GM10266 (cell line): ENCODE results near the gene ANLN.

Experiments
- DNase-seq: peaks from one replicate; pipeline ENCODE4 v3.0.0; 2012; ENCODE audit errors: extremely low spot score
- TF ChIP-seq, protein P1 (sequence below): IDR thresholded peaks from 2 replicates; pipeline ENCODE4 v1.5.1; 2012; ENCODE audit warnings: mild to moderate bottlenecking, low read depth; ENCODE audit not compliant: control insufficient read depth, insufficient read depth; ENCODE audit errors: missing control alignments

The ANLN gene

DNA sequence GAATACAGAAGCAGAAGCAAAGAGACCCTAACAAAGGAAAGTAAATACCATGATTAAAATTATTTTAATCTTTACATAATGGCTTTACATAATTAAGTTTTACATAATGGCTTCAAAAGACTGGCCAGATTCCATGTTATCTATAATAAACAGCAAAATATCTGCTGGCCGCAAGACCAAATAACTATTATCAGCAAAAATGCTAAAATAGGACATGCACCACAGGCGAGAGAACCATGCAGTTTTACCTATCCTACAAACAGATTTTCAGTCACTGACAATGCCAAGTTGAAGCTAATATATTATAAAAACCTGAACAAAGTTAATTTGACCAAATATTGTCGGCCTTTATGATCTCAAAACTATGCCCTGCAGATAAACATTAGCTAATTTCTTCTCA lies 34.2 kb upstream of the ANLN start:
- TF ChIP-seq, protein P1, sequence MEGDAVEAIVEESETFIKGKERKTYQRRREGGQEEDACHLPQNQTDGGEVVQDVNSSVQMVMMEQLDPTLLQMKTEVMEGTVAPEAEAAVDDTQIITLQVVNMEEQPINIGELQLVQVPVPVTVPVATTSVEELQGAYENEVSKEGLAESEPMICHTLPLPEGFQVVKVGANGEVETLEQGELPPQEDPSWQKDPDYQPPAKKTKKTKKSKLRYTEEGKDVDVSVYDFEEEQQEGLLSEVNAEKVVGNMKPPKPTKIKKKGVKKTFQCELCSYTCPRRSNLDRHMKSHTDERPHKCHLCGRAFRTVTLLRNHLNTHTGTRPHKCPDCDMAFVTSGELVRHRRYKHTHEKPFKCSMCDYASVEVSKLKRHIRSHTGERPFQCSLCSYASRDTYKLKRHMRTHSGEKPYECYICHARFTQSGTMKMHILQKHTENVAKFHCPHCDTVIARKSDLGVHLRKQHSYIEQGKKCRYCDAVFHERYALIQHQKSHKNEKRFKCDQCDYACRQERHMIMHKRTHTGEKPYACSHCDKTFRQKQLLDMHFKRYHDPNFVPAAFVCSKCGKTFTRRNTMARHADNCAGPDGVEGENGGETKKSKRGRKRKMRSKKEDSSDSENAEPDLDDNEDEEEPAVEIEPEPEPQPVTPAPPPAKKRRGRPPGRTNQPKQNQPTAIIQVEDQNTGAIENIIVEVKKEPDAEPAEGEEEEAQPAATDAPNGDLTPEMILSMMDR = no peak
- no peak for DNase-seq

DNA sequence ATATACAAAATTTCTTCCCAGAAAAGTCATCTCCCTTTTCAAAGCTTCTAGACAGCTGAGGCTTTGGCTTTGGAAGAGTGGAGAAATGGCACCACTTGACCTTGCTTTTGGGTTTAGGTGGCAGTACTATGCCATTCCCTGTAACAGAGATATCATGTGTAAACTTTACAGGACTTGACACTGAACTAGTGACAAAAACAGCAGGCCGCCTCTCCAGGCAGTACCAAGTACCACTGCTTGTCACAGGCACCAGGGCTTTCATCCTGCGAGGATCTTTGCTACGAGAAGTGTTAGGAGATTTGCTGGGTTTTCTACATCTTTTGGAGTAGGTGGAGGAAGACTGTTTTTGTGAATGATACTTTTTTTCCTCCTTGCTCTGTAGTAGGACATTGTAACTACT lies 32.6 kb upstream of the ANLN start:
- no peak for DNase-seq
- TF ChIP-seq, protein P1 = no peak

DNA sequence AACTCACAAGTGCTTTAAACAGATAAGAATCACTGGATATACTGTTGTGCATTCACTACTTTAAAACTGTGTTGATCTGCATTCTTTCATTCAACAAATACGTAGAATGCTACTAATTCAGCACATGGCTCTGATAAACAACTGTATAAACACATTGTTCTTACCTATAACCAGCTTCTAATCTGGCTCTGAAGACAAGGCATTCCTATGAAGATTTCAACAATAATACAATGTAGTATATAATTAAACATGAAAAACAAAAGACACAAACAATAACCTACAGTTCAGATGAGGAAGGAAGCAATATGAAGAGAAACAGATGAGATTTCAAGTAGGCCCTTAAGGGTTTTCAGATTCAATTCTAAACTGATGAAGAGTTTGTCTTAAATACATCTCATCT lies 31.1 kb upstream of the ANLN start:
- TF ChIP-seq, protein P1 = no peak
- no peak for DNase-seq

- DNase-seq = no peak
- TF ChIP-seq, protein P1 = no peak
These were observed 29.4 kb upstream of the ANLN start for GRCh38 chr7:36360244-36360643.

GRCh38 chr7:36361227-36361626 lies 28.4 kb upstream of the ANLN start:
- TF ChIP-seq, protein P1 = no peak
- DNase-seq = no peak

- TF ChIP-seq, protein P1 = no peak
- no peak for DNase-seq
These were observed 26.1 kb upstream of the ANLN start for GRCh38 chr7:36363515-36363914.

GRCh38 chr7:36366005-36366717 lies 23.5 kb upstream of the ANLN start:
- TF ChIP-seq, protein P1 = no peak
- no peak for DNase-seq
